GM12801 (cell line): ENCODE measurements around the gene RHBDD2.

ENCODE experiments used
- CTCF ChIP-seq: IDR thresholded peaks from one replicate; pipeline ENCODE4 v1.5.1; 2011; ENCODE audit warnings: control low read depth; ENCODE audit not compliant: insufficient read length; ENCODE audit errors: extremely low read depth

RHBDD2 gene

GRCh38 chr7:75878769-75879611 lies at the start of gene RHBDD2:
TSS of gene RHBDD2 (plus strand) at chr7:75879034. CDS start at chr7:75879083, 49 bp downstream.
- no peak for TF ChIP-seq CTCF

GRCh38 chr7:75830978-75831377 lies 47.9 kb upstream of the RHBDD2 start:
- no peak for TF ChIP-seq CTCF

GRCh38 chr7:75835688-75836285 lies 43.0 kb upstream of the RHBDD2 start:
- no peak for TF ChIP-seq CTCF

GRCh38 chr7:75836798-75837197 lies 42.0 kb upstream of the RHBDD2 start:
- TF ChIP-seq CTCF = no peak

GRCh38 chr7:75840029-75840428 lies 38.8 kb upstream of the RHBDD2 start:
- no peak for TF ChIP-seq CTCF

GRCh38 chr7:75842836-75843446 lies 35.9 kb upstream of the RHBDD2 start:
- no peak for TF ChIP-seq CTCF

- no peak for TF ChIP-seq CTCF
Measured at GRCh38 chr7:75843613-75844116, 35.2 kb upstream of the RHBDD2 start.
